ENCODE data around the gene SLC26A8. TPM values are rescaled to one million over a fixed set of nuclear protein-coding genes. Genes with fewer than 3 reads are reported as not detected.

SLC26A8 gene
- total RNA-seq, 1 donor from 2014 or later, result not detected

DNA sequence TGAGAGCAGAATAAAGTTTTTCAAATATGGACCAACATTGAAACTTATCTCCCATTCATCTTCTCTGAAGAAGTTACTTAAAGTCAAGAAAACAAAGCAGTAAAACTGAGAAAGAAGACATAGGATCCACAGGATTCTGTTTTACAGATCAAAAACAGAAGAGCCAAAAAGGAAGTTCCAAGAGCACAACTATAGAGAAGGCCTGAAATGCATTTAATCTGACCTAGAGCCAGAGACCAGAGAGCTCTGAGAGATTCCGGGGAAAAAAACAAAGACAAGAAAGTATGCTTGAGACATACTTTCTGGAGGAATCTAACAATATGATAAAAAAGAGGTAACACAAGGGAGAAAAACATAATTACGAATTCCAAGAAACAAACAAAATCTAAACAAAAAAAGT, 129.7 kb downstream of the SLC26A8 start:
- H3K4me3 ChIP-seq (ENCODE audit: low read depth, low read length), result no peak overlapping the region
- TF ChIP-seq, protein P1, sequence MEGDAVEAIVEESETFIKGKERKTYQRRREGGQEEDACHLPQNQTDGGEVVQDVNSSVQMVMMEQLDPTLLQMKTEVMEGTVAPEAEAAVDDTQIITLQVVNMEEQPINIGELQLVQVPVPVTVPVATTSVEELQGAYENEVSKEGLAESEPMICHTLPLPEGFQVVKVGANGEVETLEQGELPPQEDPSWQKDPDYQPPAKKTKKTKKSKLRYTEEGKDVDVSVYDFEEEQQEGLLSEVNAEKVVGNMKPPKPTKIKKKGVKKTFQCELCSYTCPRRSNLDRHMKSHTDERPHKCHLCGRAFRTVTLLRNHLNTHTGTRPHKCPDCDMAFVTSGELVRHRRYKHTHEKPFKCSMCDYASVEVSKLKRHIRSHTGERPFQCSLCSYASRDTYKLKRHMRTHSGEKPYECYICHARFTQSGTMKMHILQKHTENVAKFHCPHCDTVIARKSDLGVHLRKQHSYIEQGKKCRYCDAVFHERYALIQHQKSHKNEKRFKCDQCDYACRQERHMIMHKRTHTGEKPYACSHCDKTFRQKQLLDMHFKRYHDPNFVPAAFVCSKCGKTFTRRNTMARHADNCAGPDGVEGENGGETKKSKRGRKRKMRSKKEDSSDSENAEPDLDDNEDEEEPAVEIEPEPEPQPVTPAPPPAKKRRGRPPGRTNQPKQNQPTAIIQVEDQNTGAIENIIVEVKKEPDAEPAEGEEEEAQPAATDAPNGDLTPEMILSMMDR (IDR thresholded peaks at IDR 0.05; ENCODE audit: insufficient read depth, low read length, severe bottlenecking), result no peak
- H3K27me3 ChIP-seq (ENCODE audit: control insufficient read depth, insufficient read depth, low read length), result no peaks in the 10 kb centered on the region
- FAIRE-seq (no peak), DNase-seq (ENCODE audit: low read depth) (no peak)
- H3K36me3 ChIP-seq (ENCODE audit: control insufficient read depth, insufficient read depth, low read length), result no peaks in the 10 kb centered on the region

Other genes with a start within 250 kb of the SLC26A8 start
- not detected in 2 replicates for gene CLPSL2, start 248.0 kb downstream of the SLC26A8 start, total RNA-seq
- gene CLPSL1, start 243.6 kb downstream of the SLC26A8 start, total RNA-seq, result not detected in 2 replicates
- gene CLPS, start 227.3 kb downstream of the SLC26A8 start, total RNA-seq, result not detected in 2 replicates
- gene LHFPL5, start 219.3 kb downstream of the SLC26A8 start, total RNA-seq, result not detected in 2 replicates
- 56.3 and 90.6 TPM in 2 replicates for gene SRPK1, start 103.5 kb downstream of the SLC26A8 start, total RNA-seq
- gene MAPK14, start 3.2 kb upstream of the SLC26A8 start, total RNA-seq, result 38.4 and 44.7 TPM in 2 replicates
- gene MAPK13, start 105.9 kb upstream of the SLC26A8 start, total RNA-seq, result 70.6 and 95.6 TPM in 2 replicates
- 6.3 and 10.1 TPM in 2 replicates for gene BRPF3, start 172.1 kb upstream of the SLC26A8 start, total RNA-seq
- 0.26 and 1.2 TPM in 2 replicates for gene PNPLA1, start 245.4 kb upstream of the SLC26A8 start, total RNA-seq